NCI-H446 treated with DMSO at 0.1 percent for 48 hours (cell line): ENCODE measurements around the gene OR7C1.
"Not testable (repeated sequence)": the region's sequence is repeated elsewhere in the genome, so short reads cannot be mapped to it uniquely, and the experiment has no call there.

Experiments used
- DNase-seq: peaks from one replicate; lab custom pipeline; 2025; lab: John Stamatoyannopoulos, UW

The OR7C1 gene

DNA sequence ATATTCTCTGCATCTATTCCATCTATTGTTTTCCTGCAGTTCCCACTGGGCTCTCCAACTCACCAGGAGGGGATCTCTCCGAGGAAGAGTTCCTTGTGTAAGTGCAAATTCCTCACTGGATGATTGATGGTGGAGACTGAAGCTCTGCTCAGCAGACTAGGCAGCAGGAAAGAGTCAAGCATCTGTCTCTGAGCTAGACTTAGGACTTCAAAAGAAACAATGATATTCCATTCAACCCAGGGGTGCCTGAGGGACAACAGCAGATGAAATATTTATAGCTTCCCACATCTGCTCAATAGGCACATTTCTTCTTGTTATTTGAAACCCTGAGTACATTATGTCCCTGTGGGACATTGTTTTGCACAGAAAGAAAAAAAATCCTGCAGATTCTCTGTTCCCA, at the start of gene OR7C1, which contains the start of gene OR7A5:
TSS of gene OR7C1 (minus strand) at position 175 of the 400 bp plus-strand sequence. CDS start 35,049 bp downstream, outside the sequence.
TSS of gene OR7A5 (minus strand) at position 175 of the 400 bp plus-strand sequence. CDS start 6,944 bp downstream, outside the sequence.
- DNase-seq, result no peak

DNA sequence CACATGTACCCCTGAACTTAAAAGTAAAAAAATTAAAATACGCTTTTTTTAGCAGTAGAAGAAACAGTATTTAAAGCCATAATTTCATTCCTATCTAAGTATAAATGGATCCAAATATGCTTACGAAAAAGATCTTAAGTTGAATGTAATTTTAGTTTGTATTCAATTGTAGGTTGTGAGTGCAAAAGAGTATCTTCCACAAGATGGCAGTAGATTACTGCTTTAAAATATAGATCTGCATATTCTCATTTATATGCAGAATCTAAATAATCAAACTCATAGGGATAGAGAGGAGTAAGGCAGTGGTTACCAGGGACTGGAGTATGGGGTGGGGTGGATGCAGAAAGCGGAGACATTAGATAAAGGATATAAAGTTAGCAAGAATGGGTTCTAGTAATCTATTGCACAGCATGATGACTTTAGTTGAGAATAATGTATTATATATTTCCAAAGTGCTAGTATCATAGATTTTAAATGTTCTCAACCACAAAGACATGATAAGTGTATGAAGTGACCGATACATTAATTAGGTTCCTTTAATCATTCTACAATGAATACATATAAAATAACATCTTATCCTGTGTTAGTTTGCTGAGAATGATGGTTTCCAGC, 36.7 kb upstream of the OR7C1 start:
- no peak for DNase-seq

DNA sequence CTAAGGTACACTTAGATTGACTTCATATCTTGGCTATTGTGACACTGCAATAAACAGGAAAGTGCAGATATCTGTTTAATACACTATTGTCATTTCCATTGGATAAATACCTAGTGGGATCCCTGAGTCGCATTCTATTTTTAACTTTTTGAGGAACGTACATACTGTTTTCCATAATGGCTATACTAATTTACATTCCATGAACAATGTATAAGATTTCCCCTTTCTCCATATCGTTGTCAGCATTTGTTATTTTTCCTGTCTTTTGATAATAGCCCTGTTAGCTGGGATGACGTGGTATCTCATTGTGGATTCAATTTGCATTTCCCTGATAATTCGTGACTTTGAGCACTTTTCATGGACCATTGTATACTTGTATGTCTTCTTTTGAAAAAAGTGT, 33.5 kb upstream of the OR7C1 start:
- no peak for DNase-seq

DNA sequence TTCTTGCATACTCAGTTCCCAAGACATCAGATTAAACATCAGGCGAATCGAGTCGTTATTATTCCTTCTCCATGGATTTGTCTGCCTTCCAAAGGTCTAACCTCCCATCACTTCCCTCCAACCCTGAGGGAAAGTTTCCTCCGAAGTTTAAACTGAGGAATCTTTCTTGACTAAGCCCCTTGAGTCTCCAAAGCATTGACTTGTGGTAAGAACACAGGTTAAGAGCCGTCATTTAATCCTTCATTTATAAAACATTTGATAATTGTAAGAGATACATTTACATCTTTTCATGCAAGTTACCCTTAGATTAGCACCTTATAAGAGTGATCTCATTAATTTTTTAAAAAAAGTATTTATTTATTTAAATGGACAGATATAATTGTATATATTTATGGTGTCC, 13.8 kb upstream of the OR7C1 start, which contains the start of gene OR7A10:
TSS of gene OR7A10 (minus strand) at position 101 of the 400 bp plus-strand sequence. CDS start 7,045 bp downstream, outside the sequence.
- no peak for DNase-seq

DNA sequence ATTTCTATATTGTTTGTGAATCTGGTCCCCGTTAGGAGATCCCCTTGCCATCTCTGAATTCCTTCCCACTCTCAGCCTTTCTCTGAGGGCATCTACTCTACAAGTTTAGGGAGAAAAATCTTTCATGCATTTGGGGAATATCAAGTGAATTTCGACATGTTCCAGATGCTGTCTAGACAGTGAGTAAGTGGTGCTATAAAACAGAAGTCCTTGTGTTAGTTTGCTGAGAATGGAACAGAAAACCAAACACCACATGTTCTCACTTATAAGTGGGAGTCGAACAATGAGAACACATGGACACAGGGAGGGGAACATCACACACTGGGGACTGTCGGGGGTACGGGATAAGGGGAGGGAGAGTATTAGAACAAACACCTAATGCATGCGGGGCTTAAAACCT, 8.6 kb upstream of the OR7C1 start:
- no peak for DNase-seq

DNA sequence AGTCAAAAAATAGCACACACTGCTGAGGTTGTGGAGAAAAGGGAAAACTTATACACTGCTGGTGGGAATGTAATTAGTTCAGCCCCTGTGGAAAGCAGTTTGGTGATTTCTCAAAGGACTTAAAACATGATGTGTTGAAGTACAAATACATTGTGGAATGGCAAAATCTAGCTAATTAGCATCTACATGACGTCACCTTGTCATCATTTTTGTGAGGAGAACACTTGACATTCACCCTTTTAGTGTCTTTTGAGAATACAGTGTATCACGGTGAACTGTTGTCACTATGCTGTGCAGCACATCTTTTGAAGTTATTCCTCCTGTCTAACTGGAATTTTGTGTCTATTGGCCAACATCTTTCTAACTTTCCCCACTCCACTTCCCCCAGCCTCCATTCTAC, 8.2 kb upstream of the OR7C1 start:
- DNase-seq, result no peak

DNA sequence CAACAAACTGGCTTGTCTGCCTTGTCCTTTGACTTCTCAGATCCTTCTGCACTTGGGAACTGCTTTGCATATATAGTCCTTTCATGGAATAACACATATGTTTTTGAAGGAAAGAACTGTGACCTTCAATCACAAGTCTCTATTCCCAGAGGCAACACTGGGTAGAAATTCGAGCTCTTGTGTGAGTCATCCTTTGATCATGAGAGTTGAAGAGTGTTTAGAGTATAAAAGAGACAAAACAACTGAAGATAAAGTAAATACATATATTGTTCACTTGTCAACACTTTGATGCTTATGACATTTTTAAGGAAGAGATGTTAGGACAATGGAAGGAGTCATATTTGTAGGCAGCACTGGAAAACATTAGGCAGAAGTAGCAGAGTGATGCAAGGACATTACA, 5.2 kb upstream of the OR7C1 start:
- DNase-seq, result no peak

DNA sequence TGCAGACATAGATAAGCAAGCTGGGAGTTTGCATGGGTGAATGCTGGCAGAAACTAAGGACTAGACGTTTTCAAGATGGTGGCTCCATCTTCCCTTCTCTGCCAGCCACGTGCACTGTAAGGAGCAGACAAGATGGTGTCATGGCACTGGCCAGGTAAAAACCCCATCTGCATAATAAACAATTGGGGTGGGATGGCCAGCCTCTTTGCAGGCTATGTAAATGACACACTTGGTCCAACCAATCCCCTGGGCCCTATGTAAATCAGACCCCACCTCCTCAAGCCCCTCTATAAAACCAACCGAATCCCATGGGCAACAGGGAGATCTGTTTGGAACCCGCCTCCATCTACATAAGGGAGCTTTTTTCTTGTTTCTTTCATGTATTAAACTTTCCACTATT, 2.4 kb upstream of the OR7C1 start:
- DNase-seq, result no peak

DNA sequence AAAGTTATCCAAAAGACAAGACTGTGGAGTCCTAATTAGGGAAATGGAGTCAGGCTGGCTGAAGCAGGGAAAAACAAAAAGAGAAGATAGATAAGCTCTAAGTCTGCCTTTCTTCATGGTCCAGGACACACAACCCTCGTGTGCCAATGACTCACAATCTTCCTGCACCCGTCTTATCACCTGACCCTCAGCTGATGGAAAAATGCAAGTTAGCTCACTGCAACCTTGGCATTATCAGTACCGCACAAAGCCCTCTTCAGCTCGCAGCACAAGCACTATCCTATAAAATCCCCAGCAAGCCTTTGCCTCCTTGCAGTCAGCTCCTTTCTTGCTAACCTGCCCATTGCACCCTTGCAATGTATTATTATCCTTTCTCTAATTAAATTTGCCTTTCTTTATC, 4.3 kb downstream of the OR7C1 start:
- no peak for DNase-seq

DNA sequence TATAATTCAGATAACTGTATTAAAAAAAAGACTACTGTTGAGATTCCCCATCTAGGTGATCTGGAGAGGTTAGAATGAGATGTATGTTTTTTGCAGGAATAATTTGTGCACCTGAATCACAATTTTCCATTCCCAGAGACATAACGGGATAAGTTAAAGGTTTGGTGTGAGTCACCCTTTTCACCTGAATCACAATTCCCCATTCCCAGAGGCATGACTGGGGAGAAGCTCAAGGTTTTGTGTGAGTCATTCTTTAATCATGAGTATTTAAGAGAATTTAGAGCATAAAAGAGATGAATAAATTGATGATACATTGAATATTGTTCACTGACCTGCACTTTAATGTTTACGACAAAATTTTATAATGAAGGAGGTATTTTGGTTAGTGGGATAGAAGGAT, 9.0 kb downstream of the OR7C1 start:
- DNase-seq, result no peak

DNA sequence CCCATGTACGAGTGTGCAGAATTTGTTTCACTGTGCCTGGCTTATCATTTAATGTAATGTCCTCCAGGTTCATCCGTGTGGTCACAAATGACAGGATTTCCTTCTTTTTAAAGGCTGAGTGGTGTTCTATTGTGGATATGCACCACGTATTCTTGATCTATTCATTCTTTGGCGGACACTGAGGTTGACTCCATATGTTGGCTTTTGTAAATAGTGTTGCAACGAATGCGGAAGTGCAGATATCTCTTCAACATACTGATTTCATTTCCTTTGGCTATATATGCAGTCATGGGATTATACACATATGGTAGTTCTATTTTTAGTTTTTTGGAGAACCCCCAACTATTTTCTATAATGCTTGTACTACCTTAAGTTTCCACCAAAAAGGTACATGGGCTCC, 13.0 kb downstream of the OR7C1 start:
- DNase-seq, result no peak

DNA sequence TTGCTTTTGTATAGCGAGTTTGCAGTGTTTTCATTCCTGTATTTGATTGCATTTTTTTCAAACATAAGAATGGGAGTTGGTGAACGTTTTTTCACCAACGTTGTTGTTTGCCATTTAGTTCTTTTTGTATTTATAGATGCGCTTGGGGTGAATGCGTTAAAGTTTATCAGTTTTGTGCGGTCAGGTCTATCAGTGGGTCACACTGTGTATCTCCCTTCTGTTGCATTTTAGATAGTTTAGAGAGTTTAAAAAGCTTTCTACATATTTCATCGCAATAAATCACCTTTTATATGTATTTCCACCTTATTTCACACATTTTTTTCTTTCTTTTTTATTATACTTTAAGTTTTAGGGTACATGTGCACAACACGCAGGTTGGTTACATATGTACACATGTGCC, 16.4 kb downstream of the OR7C1 start:
- DNase-seq, result no peak

DNA sequence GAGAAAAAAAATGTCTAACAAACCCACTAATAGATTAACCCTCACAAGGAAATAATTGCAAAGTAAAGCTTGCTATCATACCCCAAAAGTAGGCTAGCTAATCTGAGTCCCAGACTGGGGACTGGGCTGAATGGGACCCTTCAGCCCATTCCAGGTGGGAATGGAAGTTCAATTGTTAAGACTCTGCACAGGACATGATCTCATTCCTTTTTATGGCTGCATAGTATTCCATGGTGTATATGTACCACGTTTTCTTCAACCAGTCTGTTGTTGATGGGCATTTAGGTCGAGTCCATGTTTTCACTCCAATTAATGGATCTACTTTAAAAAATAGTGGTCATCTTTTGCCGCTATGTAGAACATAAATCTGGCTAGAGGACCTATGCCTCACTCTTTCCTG, 17.9 kb downstream of the OR7C1 start:
- no peak for DNase-seq

DNA sequence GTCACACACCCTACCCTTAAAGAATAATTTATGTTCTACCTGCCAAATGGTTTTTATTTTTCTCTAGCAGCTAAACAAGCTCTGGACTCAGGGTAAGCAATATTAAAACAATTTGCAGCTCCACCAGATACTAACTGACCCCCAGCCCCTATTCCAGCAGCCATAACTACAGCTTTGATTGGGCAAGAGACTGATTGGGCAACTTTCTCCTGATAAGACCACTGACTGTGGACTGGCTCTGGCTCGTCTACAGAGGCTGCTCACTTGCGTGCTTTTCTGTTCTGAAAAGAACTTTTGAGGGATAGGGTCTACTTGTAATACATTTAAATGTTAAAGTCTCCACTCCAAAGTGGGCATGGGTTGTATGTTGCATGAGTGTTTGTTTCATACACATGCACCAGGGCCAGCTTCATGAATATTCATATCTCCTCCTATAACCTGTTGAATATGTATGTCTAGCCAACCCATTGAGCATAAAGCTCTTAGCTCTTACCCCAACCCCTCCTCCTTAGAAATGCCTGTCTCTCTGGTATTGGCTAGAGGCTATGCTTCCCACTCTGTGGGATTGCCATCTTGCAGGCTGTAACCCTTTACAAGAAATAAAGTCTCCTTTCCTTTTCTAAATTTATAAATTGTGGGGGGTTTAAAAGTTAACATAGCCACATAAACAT, 19.9 kb downstream of the OR7C1 start:
- DNase-seq, result no peak

DNA sequence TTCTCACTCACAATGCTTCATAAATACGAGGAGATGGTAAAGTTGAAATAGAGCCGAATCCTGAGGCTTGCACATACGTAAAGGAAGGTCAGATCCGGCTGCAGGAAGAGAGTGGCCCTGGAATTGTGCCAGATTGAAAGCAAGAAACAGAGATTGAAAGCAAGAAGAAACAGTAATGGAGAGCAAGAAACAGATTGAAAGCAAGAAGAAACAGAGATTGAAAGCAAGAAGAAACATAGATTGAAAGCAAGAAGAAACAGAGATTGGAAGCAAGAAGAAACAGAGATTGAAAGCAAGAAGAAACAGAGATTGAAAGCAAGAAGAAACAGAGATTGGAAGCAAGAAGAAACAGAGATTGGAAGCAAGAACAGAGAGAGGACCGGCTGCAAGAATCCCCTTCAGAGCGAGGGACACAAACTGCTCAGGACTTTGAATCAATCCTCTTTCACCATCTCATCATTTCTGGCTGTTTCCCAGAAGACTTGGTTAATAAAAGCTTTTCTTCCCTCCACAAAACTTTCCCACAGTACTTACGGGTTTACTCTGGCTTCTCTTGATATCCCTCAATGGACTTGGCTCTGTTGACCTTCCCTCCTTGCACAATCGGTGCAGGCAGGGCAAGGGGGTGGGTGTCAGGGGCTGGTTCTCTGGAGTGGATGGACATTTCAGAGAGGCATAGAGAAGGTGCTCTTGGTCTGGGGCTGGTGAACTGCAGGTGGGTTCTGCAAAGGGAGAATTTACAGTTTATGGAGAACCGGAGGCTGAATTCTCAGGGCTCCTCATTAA, 25.5 kb downstream of the OR7C1 start:
- no peak for DNase-seq

DNA sequence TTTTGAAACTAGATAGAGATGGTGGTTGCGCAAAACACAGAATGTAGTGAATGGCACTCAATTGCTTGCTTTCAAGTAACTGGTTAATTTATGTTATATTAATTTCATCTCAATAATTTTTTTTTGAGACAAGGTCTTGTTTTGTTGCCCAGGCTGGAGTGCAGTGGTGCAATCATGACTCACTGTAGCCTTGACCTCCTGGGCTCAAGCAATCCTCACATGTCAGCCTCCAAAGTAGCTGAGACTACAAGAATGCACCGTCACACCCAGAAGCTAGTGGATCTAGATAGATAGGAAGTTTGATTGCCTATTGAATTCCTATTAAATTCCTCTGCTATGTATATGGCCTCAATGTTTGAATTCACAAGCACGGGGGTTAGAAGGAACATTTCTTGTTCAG, 30.2 kb downstream of the OR7C1 start:
- no peak for DNase-seq

DNA sequence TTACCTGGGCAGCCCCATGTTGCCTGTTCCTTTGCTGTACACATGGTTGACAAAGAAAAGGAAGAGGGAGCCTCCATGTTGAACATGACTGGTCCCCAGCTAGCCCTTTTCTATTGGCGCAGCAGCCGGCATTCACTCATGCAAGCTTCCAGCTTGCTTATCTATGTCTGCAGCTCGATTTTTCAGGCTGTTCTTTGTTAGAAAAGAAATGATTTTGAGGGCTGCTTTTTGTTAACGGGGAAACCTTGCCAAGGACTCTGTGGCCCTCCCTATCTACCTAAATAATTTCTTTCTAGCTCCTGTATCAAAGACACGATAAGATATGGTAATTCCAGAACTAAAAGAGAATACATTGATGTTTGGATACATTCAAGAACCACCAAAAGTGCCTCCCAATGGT, 36.2 kb downstream of the OR7C1 start:
- no peak for DNase-seq

DNA sequence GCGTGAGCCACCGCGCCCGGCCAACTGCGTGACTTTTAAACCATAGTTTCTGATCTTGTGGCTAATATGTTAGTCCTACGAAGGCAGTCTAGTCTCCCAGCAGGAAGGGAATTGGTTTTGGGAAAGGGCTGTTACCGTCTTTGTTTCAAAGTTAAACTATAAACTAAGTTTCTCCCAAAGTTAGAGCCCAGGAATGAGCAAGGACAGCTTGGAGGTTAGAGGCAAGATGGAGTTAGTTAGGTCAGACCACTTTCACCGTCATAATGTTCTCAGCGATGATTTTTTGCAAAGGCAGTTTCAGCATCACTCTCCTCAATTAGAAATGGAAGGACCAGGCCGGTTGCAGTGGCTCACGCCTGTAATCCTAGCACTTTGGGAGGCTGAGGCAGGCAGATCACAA, 39.0 kb downstream of the OR7C1 start:
- DNase-seq, result no peak

DNA sequence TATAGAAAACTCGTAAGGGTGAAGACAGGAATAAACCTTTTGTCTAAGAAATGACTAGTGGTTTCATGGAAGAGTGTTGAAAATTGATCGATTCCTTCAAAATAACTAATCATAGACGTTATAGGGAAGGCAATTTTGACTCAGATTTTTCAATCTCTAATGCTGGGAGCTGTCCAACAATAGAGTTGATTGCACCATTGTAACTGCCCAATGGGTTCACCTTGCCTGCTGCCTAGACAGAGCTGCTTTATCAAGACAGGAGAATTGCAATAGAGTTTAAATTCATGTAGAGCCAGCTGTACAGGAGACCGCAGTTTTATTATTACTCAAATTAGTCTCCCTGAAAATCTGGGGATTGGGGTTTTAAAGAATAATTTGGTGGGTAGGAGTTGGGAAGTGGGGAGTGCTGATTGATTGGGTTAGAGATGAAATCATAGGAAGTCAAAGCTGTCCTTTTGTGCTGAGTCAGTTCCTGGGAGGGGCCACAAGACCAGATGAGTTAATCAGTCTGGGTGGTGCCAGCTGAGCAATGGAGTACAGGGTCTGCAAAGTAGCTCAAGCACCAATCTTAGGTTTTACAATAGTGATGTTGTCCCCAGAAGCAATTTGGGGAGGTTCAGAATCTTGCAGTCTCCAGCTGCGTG, 39.8 kb downstream of the OR7C1 start:
- no peak for DNase-seq

DNA sequence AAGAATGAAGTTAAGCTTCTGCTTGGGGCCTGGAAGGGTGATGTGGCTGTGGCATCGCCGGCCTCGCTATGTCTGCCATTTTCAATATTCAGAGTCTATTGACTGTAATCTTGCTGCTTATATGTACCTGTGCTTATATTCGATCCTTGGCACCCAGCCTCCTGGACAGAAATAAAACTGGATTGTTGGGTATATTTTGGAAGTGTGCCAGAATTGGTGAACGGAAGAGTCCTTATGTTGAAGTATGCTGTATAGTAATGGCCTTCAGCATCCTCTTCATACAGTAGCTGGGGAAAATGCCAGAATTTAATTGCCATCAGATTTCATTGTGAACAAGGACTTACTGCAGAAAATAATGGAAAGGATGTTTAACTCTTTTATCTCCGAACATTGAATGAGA, 42.7 kb downstream of the OR7C1 start:
- not testable (repeated sequence) for DNase-seq

DNA sequence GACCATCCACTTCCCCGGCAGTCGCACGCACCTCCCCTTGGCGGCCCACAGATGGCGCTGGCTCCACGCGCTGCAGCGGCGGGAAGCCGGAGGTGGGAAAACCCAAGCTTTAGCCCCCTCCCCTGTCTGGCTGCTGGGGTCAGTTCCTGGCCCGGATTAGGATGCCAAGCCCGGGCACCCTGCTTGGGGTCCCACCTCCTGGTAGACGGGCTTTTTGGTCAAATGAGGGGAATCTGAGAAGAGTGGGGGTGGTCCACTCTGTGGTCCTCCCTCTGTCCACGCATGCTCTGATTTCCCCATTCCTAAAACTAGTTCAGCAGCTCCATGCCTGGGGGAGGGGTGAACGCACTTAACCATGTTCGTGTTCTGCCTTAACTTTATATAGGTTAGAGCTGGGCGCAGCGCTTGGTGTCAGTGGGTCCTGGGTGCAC, 48.5 kb downstream of the OR7C1 start:
- no peak for DNase-seq

DNA sequence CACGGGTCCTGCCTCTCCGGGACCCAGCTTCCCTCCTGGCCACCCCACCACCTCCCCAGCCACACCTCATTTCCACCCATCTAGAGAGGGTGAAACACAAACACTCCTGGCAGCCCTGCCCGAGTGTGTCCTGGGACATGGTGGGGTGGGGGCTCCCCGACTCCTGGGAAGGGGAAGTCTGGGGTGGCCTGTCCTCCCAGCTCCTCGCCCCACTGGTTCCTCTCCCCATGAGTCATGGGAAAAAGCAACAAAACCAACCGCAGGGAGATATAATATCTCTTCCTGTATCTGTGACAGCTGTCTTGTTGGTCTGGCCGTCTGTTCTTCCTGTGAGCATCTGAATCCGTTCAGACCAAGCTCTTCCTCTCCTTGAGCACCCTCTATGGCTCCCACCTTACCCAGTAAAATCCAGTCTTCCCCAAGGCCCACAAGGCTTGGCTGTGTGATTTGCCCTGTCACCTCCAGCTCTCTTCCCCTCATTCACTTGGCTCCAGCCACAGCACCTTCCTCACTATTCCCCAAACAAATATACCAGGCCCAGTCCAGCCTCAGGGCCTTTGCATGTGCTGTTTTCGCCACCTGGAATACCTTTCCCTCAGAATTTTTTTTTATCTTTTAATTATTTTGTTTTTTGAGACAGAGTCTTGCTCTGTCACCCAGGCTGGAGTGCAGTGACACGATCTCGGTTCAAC, 49.7 kb downstream of the OR7C1 start:
- not testable (repeated sequence) for DNase-seq
